Stimulated activated CD8-positive, alpha-beta memory T cell treated with anti-CD3 and anti-CD28 coated beads, Interleukin-4, amount 100 ng/mL, for 4 hours (primary cell): ENCODE data around the gene CHCHD3.

Experiments used
- DNase-seq, 2 donors: peaks; one replicate each; pipeline ENCODE4 v3.0.0-alpha.2; 2020; ENCODE audit warnings: low read depth in 2 of 2, low spot score in 1 of 2

The CHCHD3 gene

DNA sequence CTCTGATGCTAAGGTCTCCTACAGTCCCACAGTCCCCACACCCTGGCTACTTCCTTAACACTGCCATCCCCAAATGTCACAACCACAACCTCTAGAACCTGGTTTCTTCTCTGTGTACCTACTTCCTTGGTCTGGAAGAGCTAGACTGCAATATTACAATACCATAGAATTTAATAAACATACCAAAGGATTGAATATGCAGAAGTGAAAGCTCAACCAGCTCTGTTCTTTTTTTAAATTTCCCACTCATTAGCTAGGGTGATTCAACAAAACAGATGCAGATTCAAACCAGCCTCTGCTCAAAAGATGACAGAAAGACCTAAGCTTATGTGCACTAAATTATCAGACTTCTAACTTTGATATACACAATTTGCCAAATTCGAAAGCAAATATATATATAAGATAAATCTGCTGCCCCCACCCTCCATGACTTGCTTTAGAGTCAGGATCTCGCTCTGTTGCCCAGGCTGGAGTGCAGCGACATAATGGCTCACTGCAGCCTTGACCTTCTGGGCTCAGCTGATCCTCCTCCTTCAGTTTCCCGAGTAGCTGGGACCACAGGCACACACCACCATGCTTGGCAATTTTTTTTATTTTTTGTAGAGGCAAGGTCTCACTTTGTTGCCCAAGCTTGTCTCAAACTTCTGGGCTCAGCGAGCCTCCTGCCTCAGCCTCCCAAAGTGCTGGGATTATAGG lies 212.6 kb downstream of the CHCHD3 start:
- DNase-seq = no peak

DNA sequence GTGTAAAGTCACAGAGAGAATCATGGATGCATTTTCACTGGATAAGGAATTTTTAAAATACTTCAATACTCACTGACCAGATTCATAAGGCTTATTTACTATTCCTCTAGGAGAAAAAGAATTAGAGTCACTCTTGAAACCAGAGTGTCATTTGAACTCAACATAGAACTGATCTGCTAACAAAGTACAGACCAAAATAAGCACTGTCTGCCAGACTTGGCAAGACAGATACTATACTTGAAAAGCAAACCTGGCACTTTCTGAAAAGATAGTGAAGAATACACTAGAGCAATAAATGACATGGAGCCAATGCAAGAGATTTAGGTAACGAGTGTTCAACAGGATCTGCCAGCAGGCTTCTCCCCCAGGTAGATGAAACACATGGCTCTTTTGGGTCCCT lies 215.3 kb downstream of the CHCHD3 start:
- no peak for DNase-seq

DNA sequence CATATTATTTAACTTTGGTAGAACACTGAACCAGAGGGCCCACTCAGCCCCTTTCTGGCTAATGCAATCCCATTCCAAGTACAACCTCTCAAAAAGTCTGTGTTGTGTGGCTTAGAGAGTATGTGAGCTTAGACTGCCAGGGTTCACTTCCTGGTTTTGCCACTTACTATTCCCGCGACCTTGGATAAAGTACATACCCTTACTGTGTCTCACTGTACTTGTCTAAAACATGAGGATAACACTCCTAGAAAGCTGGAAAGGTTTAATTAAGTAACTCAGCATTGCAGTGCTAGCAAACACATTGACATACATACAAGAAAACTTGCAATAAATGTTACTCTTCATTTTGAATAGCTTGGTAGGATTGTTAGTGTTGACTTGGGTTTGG lies 215.8 kb downstream of the CHCHD3 start:
- no peak for DNase-seq

DNA sequence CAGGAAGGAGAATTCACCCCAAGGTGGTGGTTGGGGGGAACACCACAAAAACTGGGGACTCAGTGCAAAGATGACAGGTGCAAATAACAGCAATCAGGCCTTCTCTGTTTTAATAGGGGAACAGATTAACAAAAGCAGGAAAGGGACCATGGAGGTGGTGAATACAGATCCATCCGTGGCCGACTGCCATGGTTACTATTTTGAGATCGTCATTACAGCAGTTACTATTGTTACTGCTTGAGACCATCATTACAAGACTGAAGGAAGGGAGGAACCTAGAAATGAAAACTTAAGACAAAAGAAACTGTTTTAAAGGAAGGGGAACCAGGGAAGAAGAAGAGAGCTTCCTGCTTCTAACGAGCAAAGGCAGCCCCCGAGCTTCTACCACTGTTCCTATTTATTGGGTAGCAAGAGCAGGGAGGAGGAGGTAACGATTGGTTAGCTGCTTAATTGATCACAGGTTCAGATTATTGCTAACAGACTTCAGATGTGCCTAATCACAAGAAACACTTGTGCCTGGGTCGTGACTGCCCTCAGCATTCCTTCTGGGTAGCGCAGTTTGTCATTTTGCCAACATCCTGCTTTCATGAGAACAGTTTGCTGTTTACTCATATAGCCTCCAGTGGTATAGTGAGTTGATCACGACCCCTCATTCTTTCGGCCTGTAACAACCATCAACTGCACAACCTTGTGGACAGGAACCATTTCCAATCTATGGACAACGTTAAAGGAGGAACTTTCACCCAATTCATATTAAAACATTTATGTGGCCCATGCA lies 216.3 kb downstream of the CHCHD3 start:
- no peak for DNase-seq

DNA sequence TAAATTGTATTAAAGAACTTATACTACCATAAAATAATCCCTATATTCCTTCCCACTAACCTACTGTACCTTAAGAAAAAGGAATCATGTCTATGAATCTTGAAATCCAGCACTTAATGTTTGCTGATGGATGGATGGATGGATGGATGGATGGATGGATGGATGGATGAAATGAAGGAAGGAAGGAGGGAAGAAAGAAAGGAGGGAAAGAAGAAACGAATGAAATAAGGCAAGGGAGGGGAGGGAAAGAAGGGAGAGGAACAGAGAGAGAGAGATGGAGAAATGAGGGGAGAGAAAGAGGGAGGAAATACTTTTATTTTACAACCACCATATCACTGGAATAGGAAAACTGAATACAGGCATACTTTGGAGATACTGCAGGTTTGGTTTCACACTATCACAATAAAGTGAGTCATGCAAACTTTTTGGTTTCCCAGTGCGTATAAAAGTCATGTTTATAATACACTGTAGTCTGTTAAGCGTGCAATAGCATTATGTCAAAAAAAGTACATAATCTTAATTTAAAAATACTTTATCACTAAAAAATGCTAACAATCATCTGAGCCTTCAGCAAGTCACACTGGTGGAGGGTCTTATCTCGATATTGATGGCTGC lies 219.8 kb downstream of the CHCHD3 start:
- no peak for DNase-seq

DNA sequence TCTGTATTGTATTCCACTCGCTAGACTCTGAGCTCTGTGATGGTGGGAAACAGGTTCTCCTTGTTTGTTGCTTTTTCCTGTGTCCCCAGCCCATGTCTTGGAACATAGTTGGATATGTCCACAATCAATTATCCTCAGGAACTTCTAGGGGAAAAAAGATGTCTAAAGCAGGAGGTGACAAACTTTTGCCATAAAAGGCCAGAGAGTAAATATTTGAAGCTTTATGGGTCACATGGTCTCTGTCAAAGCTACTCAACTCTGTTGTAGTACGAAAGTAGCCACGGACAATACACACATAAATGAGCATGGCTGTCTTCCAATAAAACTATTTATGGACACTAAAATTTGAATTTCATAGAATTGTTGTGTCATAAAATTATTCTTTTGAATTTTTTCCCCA lies 220.5 kb downstream of the CHCHD3 start:
- DNase-seq = no peak

DNA sequence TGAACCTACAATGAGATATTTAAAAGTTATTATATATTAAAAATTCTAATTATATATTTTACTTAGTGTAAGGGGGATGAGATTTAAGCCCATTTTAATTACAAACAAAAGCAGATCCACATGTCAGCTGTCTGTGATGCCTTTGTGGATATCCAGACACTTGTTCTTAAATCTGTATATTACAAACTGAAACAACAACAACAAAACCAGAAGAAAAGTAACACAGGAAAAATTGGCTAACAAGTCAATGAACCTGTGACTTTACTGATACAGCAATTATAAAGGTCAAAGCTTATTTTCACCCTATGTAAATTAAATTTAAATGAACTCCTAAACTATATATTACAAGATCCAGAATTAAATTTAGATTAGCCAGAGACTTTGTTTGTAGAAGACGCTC lies 222.7 kb downstream of the CHCHD3 start:
- DNase-seq = no peak

- no peak for DNase-seq
Observed at GRCh38 chr7:132858760-132859159, 223.1 kb downstream of the CHCHD3 start.

GRCh38 chr7:132858251-132858650 lies 223.6 kb downstream of the CHCHD3 start:
- DNase-seq = no peak

DNA sequence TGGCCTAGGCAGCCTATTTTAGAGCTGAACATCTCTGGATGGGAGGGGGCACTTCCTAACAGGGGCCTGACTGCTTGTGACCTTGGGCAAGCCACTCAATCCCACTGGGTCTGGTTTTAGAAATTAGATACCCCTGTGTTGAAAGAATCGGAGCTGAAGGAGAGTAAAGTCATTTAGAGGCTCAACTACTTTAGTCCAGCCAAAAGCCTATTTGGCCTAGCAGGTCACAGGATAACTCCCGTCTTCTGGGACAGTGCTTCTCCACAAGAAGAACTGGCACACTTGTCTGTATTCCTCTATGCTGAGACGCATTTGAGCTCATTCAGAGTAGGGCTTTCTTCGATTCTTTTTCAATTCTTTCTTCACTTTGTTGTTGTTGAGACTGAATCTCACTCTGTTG lies 224.2 kb downstream of the CHCHD3 start:
- DNase-seq = no peak

DNA sequence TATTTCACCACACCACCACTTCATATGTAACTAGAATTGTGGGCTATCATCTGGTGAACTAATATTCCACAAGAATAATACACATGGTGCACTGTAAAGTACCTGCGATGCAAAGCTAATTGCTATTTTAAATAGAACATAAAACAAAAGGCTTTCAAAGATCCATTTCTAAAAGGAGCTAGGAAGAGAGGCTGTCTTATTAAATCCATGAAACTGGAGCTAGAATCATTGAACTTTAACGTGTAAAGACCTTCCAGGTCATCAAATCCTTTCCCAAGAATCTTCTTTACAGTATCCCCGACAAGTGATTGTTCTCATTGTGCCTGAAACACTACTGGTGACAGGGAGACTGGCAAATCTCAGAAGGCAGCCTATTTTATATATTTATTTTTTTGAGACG lies 224.9 kb downstream of the CHCHD3 start:
- DNase-seq = no peak

DNA sequence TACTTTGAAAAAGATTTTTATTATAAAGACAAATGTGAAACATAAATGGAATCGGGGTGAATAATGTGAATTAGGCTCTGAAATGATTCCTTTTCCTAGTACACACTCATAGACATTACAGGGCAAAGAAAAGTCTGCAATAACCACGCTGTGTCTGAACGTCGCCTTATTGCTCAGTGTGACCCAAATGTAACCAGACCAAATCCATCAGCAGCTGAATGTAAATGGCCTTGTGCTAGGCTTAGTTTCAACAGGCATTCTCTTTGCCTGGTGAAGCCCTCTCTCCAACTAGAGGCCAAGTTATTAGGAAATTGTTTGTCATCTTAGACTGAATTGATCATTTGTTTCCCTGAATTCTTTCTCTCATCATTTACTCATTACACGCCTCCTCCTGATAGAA lies 225.5 kb downstream of the CHCHD3 start:
- no peak for DNase-seq

DNA sequence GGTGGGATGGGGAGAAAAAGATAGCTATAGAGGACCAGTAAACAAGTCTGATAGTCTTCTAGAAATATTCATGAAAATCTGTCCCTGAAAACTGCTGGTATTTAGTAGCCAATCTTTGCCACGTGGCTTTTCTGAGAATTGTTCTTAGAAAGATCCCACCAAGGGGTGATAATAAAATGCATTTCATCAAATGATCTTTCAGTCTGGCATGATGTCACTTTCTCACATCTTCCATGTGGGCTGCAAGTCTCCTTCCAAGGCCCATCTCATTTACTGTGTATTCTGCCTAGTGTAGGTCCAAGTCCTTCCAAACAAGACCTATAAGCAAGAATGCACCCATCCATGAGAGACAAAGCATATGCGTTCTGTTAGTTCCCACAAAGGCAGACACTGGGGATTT lies 226.0 kb downstream of the CHCHD3 start:
- DNase-seq = no peak

DNA sequence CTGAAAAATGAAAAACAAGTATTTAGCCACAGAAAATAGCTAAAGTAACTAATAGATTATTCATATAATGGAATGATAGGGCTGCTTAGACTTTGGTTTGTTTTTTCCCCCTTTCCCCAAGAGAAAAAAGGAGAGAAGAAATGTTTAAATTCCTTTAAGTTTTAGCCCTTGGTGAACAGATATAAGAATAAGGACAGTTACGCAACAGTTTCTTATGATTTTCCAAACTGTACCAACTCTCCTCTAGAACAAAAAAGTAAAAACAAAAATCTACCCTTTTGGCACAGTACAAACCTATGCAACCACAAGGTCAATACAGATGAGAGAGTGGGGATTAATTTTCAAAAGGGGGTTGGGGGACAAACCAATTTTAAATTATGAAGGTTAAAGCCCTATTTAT lies 227.7 kb downstream of the CHCHD3 start:
- no peak for DNase-seq

DNA sequence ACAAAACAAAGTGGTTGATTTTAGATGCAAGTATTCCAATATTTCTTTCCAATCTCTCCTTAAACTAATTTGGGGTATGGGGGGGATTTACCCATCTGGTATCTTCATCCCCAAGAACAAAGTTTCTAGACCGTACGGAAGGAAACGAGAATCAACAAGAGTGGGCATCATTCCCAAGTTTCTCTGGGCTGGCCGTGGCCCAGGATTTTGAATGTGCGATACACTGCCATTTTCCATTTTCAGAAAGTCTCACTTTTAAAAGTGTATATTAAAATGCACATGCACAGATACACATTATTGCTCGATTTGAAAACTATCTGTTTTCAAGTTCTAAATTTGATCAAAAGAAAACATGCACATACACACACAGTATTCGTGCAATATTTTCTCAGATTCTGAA lies 234.5 kb downstream of the CHCHD3 start:
- no peak for DNase-seq

GRCh38 chr7:132846086-132846485 lies 235.8 kb downstream of the CHCHD3 start:
- no peak for DNase-seq

DNA sequence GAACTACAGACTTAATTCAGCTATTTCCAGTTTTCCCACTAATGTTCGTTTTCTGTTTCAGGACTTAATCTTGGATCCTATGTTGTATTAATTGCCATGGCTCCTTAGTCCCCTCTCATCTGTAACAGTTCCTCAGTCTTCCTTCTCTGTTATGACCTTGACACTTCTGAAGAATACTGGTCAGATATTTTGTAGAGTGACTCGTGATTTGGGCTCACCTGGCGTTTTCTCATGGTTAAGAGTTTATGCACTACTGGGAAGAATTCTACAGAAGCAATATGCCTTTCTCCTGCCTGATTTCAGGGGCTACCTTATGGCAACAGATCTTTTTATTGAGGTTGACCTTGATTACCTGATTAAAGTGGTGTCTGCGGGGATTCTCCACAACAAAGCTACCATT lies 239.4 kb downstream of the CHCHD3 start:
- DNase-seq = no peak

GRCh38 chr7:132840199-132840598 lies 241.7 kb downstream of the CHCHD3 start:
- no peak for DNase-seq

GRCh38 chr7:132838313-132838712 lies 243.6 kb downstream of the CHCHD3 start:
- DNase-seq = no peak

DNA sequence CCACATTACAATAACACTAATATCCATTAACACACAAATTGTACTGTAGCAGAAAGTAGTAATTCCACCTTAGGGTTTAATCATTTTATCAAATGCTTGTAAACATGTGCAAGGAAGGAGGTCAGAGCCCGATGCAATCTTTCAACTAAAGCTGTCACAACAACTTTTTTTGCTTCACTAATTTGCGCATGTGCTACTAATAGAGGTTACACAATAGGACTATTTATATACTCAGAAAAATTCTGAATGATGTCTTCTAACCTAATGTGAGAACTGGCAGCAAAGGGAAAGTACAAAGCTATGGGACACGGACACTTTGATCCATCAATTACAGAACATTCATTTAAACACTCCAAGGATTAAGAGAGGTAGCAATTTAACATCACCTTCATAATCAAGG lies 244.4 kb downstream of the CHCHD3 start:
- DNase-seq = no peak

GRCh38 chr7:132836746-132837145 lies 245.1 kb downstream of the CHCHD3 start:
- DNase-seq = no peak

GRCh38 chr7:132830941-132831340 lies 250.9 kb downstream of the CHCHD3 start:
- no peak for DNase-seq
